ENCODE results near the gene LRRC56. TPM values are rescaled to one million over a fixed set of nuclear protein-coding genes. Genes with fewer than 3 reads are reported as not detected.

The LRRC56 gene
- total and polyA plus RNA-seq, 2 of the 13 experiments (the other 11 are each of a cell fraction or from before 2014, with no cell fraction given): 0.11 to 0.29 TPM

- no peak for TF ChIP-seq ZNF24 (IDR thresholded peaks at IDR 0.05)
- TF ChIP-seq KDM4B (CRISPR knock-in tag; IDR thresholded peaks at IDR 0.05): peak; percentile 80
- TF ChIP-seq TBL1XR1 (IDR thresholded peaks at IDR 0.05; ENCODE audit: borderline replicate concordance, low read length, partially characterized antibody): peak; percentile 33
- TF ChIP-seq MED1 (CRISPR knock-in tag; IDR thresholded peaks at IDR 0.05): peak; percentile 87
- TF ChIP-seq ZNF329 (CRISPR knock-in tag; IDR thresholded peaks at IDR 0.05; ENCODE audit: low read depth): no peak
- TF ChIP-seq TARDBP (CRISPR knock-in tag; IDR thresholded peaks at IDR 0.05): peak; percentile 64; the same call in 1 of the 2 replicates
- TF ChIP-seq REPIN1 (CRISPR knock-in tag; IDR thresholded peaks at IDR 0.05; ENCODE audit: borderline replicate concordance, low read depth): peak; percentile 77
- peak; percentile 48 for TF ChIP-seq MAFF (IDR thresholded peaks at IDR 0.05; ENCODE audit: low read depth, low read length)
- TF ChIP-seq ZNF563 (CRISPR knock-in tag; IDR thresholded peaks at IDR 0.05): peak; percentile 53; the same call in 1 of the 2 replicates
- TF ChIP-seq ZNF331 (CRISPR knock-in tag; IDR thresholded peaks at IDR 0.05): peak; percentile 68; the same call in 1 of the 2 replicates
- TF ChIP-seq ZSCAN9 (CRISPR knock-in tag; IDR thresholded peaks at IDR 0.05; ENCODE audit: borderline replicate concordance): peak; percentile 28; the same call in 1 of the 2 replicates
- TF ChIP-seq ZNF746 (CRISPR knock-in tag; IDR thresholded peaks at IDR 0.05): peak; percentile 61; the same call in 1 of the 2 replicates
- TF ChIP-seq ZNF383 (CRISPR knock-in tag; IDR thresholded peaks at IDR 0.05; ENCODE audit: borderline replicate concordance): no peak
- TF ChIP-seq MAZ (IDR thresholded peaks at IDR 0.05; ENCODE audit: borderline replicate concordance, low read depth, low read length): peak; percentile 85
- peak; percentile 88 for TF ChIP-seq MAZ (CRISPR knock-in tag; IDR thresholded peaks at IDR 0.05; ENCODE audit: low read depth)
- peak; percentile 82 for TF ChIP-seq PAXIP1 (CRISPR knock-in tag; conservative IDR thresholded peaks at IDR 0.05)
- no peak for TF ChIP-seq LCORL (IDR thresholded peaks at IDR 0.05)
- peak; percentile 88 for TF ChIP-seq LCORL (CRISPR knock-in tag; IDR thresholded peaks at IDR 0.05)
- TF ChIP-seq ATF7-NPFF (CRISPR knock-in tag; IDR thresholded peaks at IDR 0.05; ENCODE audit: low read depth): peak; percentile 37; the same call in 1 of the 2 replicates
- peak; percentile 31; the same call in 1 of the 2 replicates for TF ChIP-seq ZNF609 (CRISPR knock-in tag; IDR thresholded peaks at IDR 0.05; ENCODE audit: borderline replicate concordance)
- no peak for TF ChIP-seq ZNF18 (CRISPR knock-in tag; IDR thresholded peaks at IDR 0.05; ENCODE audit: insufficient replicate concordance)
- TF ChIP-seq ZNF598 (CRISPR knock-in tag; IDR thresholded peaks at IDR 0.05; ENCODE audit: borderline replicate concordance): peak; percentile 38; the same call in 1 of the 2 replicates
Measured at GRCh38 chr11:587978-588380, 50.7 kb downstream of the LRRC56 start (continued).
